Common myeloid progenitor, CD34-positive (primary cell): ENCODE results near the gene MAPK8.
A peak's percentile ranks its signal among the peaks of the same experiment; 100 is the strongest.

Experiments
- CTCF ChIA-PET: fragments of 350-600 bp; sonication (Branson Sonifier 250); formaldehyde crosslinking; loops from one replicate; lab custom pipeline; 2021; ENCODE audit warnings: antibody characterized with exemption; lab: Charles Lee
- POLR2A ChIA-PET: fragments of 350-600 bp; sonication (Branson Sonifier 250); formaldehyde crosslinking; loops from one replicate; lab custom pipeline; 2021; ENCODE audit warnings: antibody characterized with exemption; lab: Charles Lee
- DNase-seq, 3 donors: peaks; one replicate each; pipeline versions ENCODE4 v3.0.0 to v3.0.0-alpha.2; 2013
- H3K27ac ChIP-seq, 2 experiments: 1 replicate in 1 of 2; 2 replicates in 1 of 2; pipeline ENCODE4 v1.7.0; 2013; ENCODE audit warnings: inconsistent platforms in 2 of 2, low read length in 2 of 2, mild to moderate bottlenecking in 2 of 2, low read depth in 1 of 2, moderate library complexity in 1 of 2; ENCODE audit not compliant: severe bottlenecking in 2 of 2, insufficient read depth in 1 of 2, poor library complexity in 1 of 2
- H3K27me3 ChIP-seq, 5 experiments: replicated peaks in 2 of 5; 1 replicate in 3 of 5; 2 replicates in 2 of 5; pipeline versions ENCODE4 v1.6.1 to v1.7.0; 2013; ENCODE audit warnings: low read length in 4 of 5, mild to moderate bottlenecking in 2 of 5, moderate library complexity in 2 of 5, inconsistent platforms in 1 of 5; ENCODE audit not compliant: insufficient read depth in 5 of 5, control insufficient read depth in 4 of 5
- H3K36me3 ChIP-seq, 4 experiments: 1 replicate in 2 of 4; 2 replicates in 2 of 4; pipeline versions ENCODE4 v1.6.1 to v1.7.0; 2013; ENCODE audit warnings: low read length in 3 of 4, control low read depth in 1 of 4, mild to moderate bottlenecking in 1 of 4; ENCODE audit not compliant: control insufficient read depth in 4 of 4, insufficient read depth in 4 of 4
- H3K4me1 ChIP-seq, 4 experiments: 1 replicate in 3 of 4; 2 replicates in 1 of 4; pipeline versions ENCODE4 v1.6.1 to v1.7.1; 2013; ENCODE audit warnings: low read length in 3 of 4, mild to moderate bottlenecking in 3 of 4, control low read depth in 1 of 4, inconsistent platforms in 1 of 4, moderate library complexity in 1 of 4; ENCODE audit not compliant: control insufficient read depth in 4 of 4, insufficient read depth in 4 of 4; ENCODE audit errors: control extremely low read depth in 1 of 4
- H3K4me3 ChIP-seq, 7 experiments: 1 replicate in 4 of 7; 2 replicates in 3 of 7; pipeline versions ENCODE4 v1.5.1 to v1.7.0; 2013; ENCODE audit warnings: mild to moderate bottlenecking in 7 of 7, low read length in 6 of 7, moderate library complexity in 6 of 7, inconsistent platforms in 2 of 7, low read depth in 2 of 7, control low read depth in 1 of 7; ENCODE audit not compliant: insufficient read depth in 4 of 7, control insufficient read depth in 1 of 7; ENCODE audit errors: extremely low read depth in 1 of 7
- H3K9me3 ChIP-seq, 5 experiments: 1 replicate in 4 of 5; 2 replicates in 1 of 5; pipeline versions ENCODE4 v1.6.1 to v1.7.1; 2013; ENCODE audit warnings: low read length in 4 of 5, mild to moderate bottlenecking in 2 of 5, inconsistent platforms in 1 of 5, low read depth in 1 of 5, moderate library complexity in 1 of 5; ENCODE audit not compliant: control insufficient read depth in 4 of 5, insufficient read depth in 2 of 5; ENCODE audit errors: control extremely low read depth in 1 of 5
- WGBS: methylation state at CpG from one replicate; pipeline ENCODE4 v1.1.5; 2013; ENCODE audit not compliant: insufficient coverage; 5-methylcytosine and 5-hydroxymethylcytosine counted together

Gene MAPK8

DNA sequence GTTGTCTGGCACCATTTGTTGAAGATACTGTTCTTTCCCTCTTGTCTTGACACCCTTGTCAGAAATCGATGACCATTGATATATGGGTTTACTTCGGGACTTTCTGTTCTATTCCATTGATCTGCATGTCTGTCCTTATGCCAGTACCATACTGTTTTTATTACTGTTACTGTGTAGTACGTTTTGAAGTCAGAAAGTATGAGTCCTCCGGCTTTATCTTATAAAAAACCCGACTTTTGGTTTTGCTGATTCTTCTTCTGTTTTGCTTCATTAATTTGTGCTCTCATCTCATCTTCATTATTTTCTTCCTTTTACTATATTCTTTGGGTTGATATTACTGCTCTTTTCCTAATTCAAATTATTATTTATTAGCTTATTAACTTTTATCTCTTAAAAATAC lies 52.4 kb downstream of the MAPK8 start:
- Histone ChIP-seq H3K36me3 (no peaks in the 10 kb centered on the region), H3K4me1 (peaks cover 0 to 2% (median 1%) of the 10 kb centered on the region in 4 experiments), H3K9me3 (peaks cover 0 to 7% (median 0%) of the 10 kb centered on the region in 5 experiments), H3K27ac (no peak overlapping the region), H3K27me3 (no peaks in the 10 kb centered on the region), H3K4me3 (no peak overlapping the region)
- ChIA-PET POLR2A (no interaction called here), CTCF (interaction anchor here (0.6 to 0.9 kb wide), 2 partner anchors 28 to 88 kb away, joined by 3 read pairs; no protein-coding TSS in a partner anchor)
- WGBS, result no CpG with 5 or more reads among the region's 5 CpGs
- no peak for DNase-seq

DNA sequence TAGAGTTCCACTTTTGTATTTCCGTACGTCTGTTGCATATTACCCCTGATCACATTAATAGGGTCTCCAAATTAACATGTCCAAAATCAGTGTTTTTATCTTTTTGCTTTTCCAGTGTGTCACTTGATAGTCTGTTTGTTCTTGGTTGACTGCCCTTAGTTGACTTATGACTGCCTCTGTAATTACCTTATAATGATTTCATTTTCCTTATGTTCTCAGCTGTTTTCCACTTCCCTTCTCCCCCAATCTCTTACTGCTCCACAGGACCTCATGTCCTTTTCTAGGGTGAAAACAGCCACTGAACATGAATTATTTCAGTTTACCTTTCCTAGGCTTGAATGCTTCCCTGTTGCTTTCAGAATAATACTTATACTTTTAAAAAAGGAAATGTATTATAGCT lies 54.7 kb downstream of the MAPK8 start:
- H3K27ac ChIP-seq, result no peak overlapping the region
- H3K4me3 ChIP-seq, result no peak overlapping the region
- DNase-seq, result no peak
- no peaks in the 10 kb centered on the region for H3K9me3 ChIP-seq
- peaks cover 4 to 26% (median 16%) of the 10 kb centered on the region in 4 experiments for H3K4me1 ChIP-seq
- WGBS, result 90% methylated on average over 2 of the region's 2 CpGs
- ChIA-PET POLR2A (interaction anchor here (1.2 kb wide), 1 partner anchor 81 kb away, joined by 4 read pairs; no protein-coding TSS in a partner anchor), CTCF (interaction anchor here (0.7 to 5.0 kb wide), 13 partner anchors 8 to 294 kb away, joined by 3 to 50 read pairs (median 3); no protein-coding TSS in a partner anchor)
- H3K27me3 ChIP-seq, result no peaks in the 10 kb centered on the region
- no peaks in the 10 kb centered on the region for H3K36me3 ChIP-seq

- no peaks in the 10 kb centered on the region for H3K27me3 ChIP-seq
- ChIA-PET CTCF (interaction anchor here (0.7 to 5.5 kb wide), 41 partner anchors 10 to 293 kb away, joined by 3 to 50 read pairs (median 5); no protein-coding TSS in a partner anchor), POLR2A (no interaction called here)
- peaks cover 4 to 27% (median 16%) of the 10 kb centered on the region in 4 experiments for H3K4me1 ChIP-seq
- WGBS, result 50% methylated on average over 2 of the region's 5 CpGs
- peak; percentile 81 to 89 (median 88) for DNase-seq
- H3K9me3 ChIP-seq, result no peaks in the 10 kb centered on the region
- peak overlapping the region in 1 of 2 experiments; percentile 57 for H3K27ac ChIP-seq
- H3K4me3 ChIP-seq, result peak overlapping the region in 2 of 7 experiments; percentile 3 to 6
- no peaks in the 10 kb centered on the region for H3K36me3 ChIP-seq
These were observed 57.3 kb downstream of the MAPK8 start for GRCh38 chr10:48363617-48364355.

GRCh38 chr10:48364659-48365405 lies 58.4 kb downstream of the MAPK8 start:
- peak; percentile 43 to 78 (median 66) for DNase-seq
- Histone ChIP-seq H3K9me3 (no peaks in the 10 kb centered on the region), H3K4me1 (peaks cover 4 to 27% (median 16%) of the 10 kb centered on the region in 4 experiments), H3K27me3 (no peaks in the 10 kb centered on the region), H3K36me3 (no peaks in the 10 kb centered on the region), H3K27ac (peak overlapping the region; percentile 33 to 57), H3K4me3 (peak overlapping the region in 2 of 7 experiments; percentile 33 to 65)
- ChIA-PET CTCF (interaction anchor here (1.0 to 5.5 kb wide), 25 partner anchors 11 to 292 kb away, joined by 3 to 50 read pairs (median 5); no protein-coding TSS in a partner anchor), POLR2A (no interaction called here)
- no CpG with 5 or more reads among the region's 3 CpGs for WGBS

- H3K4me1 ChIP-seq, result peaks cover 4 to 27% (median 16%) of the 10 kb centered on the region in 4 experiments
- peak in 1 of 3 donors; percentile 38 for DNase-seq
- WGBS, result no CpG with 5 or more reads among the region's 1 CpG
- POLR2A ChIA-PET, result no interaction called here
- peak overlapping the region in 1 of 7 experiments; percentile 65 for H3K4me3 ChIP-seq
- peak overlapping the region in 1 of 2 experiments; percentile 56 for H3K27ac ChIP-seq
- H3K36me3 ChIP-seq, result no peaks in the 10 kb centered on the region
- no peaks in the 10 kb centered on the region for H3K9me3 ChIP-seq
- H3K27me3 ChIP-seq, result no peaks in the 10 kb centered on the region
- CTCF ChIA-PET, result interaction anchor here (1.0 to 5.5 kb wide), 11 partner anchors 23 to 291 kb away, joined by 3 to 50 read pairs (median 4); no protein-coding TSS in a partner anchor
These were observed 59.2 kb downstream of the MAPK8 start for GRCh38 chr10:48365668-48366067.

GRCh38 chr10:48366261-48366660 lies 59.8 kb downstream of the MAPK8 start:
- ChIA-PET POLR2A (no interaction called here), CTCF (interaction anchor here (0.8 to 5.5 kb wide), 11 partner anchors 25 to 291 kb away, joined by 3 to 32 read pairs (median 4); no protein-coding TSS in a partner anchor)
- Histone ChIP-seq H3K4me1 (peaks cover 4 to 27% (median 16%) of the 10 kb centered on the region in 4 experiments), H3K36me3 (no peaks in the 10 kb centered on the region), H3K27ac (no peak overlapping the region), H3K9me3 (no peaks in the 10 kb centered on the region), H3K4me3 (no peak overlapping the region), H3K27me3 (no peaks in the 10 kb centered on the region)
- no peak for DNase-seq
